DND-41 (cell line): Measurements from ENCODE around the gene OR1D5.

Experiments used
- ATAC-seq: fragments of 200-7000 bp; cut with Tn5 transposase; 3 replicates; pipeline ENCODE4 v1.9.1; 2021; ENCODE audit warnings: low read depth; ENCODE audit not compliant: insufficient read depth
- DNase-seq: peaks from one replicate; pipeline ENCODE4 v3.0.0-alpha.2; 2020
- H2AFZ ChIP-seq: 2 replicates; pipeline ENCODE4 v1.6.0; 2012; ENCODE audit warnings: low read depth, low read length
- H3K27ac ChIP-seq: 2 replicates; pipeline ENCODE4 v1.5.1; 2012; ENCODE audit warnings: low read length, inconsistent platforms
- H3K27me3 ChIP-seq: fragments of 200-600 bp; sonication (generic); 2 replicates; pipeline ENCODE4 v1.6.0; 2012; ENCODE audit warnings: low read length, mild to moderate bottlenecking, inconsistent platforms; ENCODE audit not compliant: insufficient read depth, poor library complexity
- H3K36me3 ChIP-seq: 2 replicates; pipeline ENCODE4 v1.5.1; 2012; ENCODE audit warnings: low read length, inconsistent platforms; ENCODE audit not compliant: insufficient read depth
- H3K4me1 ChIP-seq: 2 replicates; pipeline ENCODE4 v1.5.1; 2012; ENCODE audit warnings: mild to moderate bottlenecking, low read length; ENCODE audit not compliant: insufficient read depth
- H3K4me2 ChIP-seq: 2 replicates; pipeline ENCODE4 v1.6.0; 2012; ENCODE audit warnings: mild to moderate bottlenecking, moderate library complexity, low read length, inconsistent platforms; ENCODE audit not compliant: insufficient read depth
- H3K4me3 ChIP-seq, 2 experiments: fragments of 200-600 bp in 1 of 2; shearing (Covaris generic) in 1 of 2; 2 replicates each; pipeline ENCODE4 v1.5.1; 2012 to 2016; ENCODE audit warnings: inconsistent platforms in 2 of 2, low read length in 2 of 2, mild to moderate bottlenecking in 2 of 2, low read depth in 1 of 2, moderate library complexity in 1 of 2
- H3K79me2 ChIP-seq: 2 replicates; pipeline ENCODE4 v1.6.0; 2012; ENCODE audit warnings: low read length, inconsistent platforms; ENCODE audit not compliant: insufficient read depth
- H3K9ac ChIP-seq: 2 replicates; pipeline ENCODE4 v1.6.0; 2012; ENCODE audit warnings: low read depth, mild to moderate bottlenecking, inconsistent platforms, low read length, moderate library complexity
- H3K9me3 ChIP-seq: 2 replicates; pipeline ENCODE4 v1.5.1; 2012; ENCODE audit warnings: low read length, moderate library complexity, mild to moderate bottlenecking, inconsistent platforms; ENCODE audit not compliant: insufficient read depth, severe bottlenecking
- H4K20me1 ChIP-seq: 2 replicates; pipeline ENCODE4 v1.6.0; 2012; ENCODE audit warnings: low read length; ENCODE audit not compliant: insufficient read depth
- CTCF ChIP-seq: IDR thresholded peaks from 2 replicates; pipeline ENCODE4 v1.5.1; 2012; ENCODE audit warnings: borderline replicate concordance, low read length, moderate library complexity, mild to moderate bottlenecking; ENCODE audit not compliant: poor library complexity, severe bottlenecking; ENCODE audit errors: extremely low read depth
- EZH2 ChIP-seq: IDR thresholded peaks from 3 replicates; pipeline ENCODE4 v1.6.1; 2012; ENCODE audit warnings: borderline replicate concordance, low read depth, mild to moderate bottlenecking, moderate library complexity, low read length, inconsistent platforms; ENCODE audit not compliant: severe bottlenecking

The OR1D5 gene

DNA sequence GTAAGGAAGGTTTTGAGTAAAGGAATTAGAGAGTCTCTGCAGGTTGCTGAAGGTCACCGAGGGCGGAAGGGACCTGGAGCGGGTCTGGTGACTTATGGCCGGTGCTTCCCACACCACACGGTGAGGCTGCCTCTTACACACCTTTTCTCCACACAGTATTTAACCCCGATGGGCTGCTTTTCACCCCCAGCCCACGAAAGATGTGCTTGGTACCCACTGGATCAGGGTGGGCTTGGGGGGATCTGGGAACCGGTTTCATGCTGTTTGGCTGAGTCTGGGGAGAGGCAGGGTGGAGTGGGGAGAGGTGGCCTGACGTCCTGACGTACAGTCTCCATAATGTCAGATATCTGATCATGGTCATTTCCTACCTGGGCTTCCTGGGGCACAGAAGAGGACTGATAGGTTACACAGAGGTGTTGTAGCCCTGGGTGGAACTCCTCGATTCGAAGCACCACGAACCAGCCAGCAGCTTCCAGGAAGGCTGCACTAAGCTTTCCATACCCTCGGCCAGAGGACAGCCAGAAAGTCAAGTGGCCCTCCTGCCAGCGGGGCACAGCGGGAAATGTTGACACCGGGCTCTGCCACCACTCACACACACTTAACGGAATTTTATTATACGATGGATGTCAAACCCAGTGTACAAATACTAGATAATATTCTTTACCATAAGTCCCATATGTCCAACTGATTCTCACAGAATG, 34.0 kb downstream of the OR1D5 start:
- H3K27me3 ChIP-seq: no peaks in the 10 kb centered on the region
- no peak overlapping the region for H3K4me2 ChIP-seq
- no peak overlapping the region for H3K27ac ChIP-seq
- no peak for ATAC-seq
- no peak overlapping the region for H3K4me3 ChIP-seq
- H3K36me3 ChIP-seq: no peaks in the 10 kb centered on the region
- no peak for DNase-seq
- no peaks in the 10 kb centered on the region for H3K79me2 ChIP-seq
- H3K4me1 ChIP-seq: no peaks in the 10 kb centered on the region
- H3K9me3 ChIP-seq: no peaks in the 10 kb centered on the region
- H3K9ac ChIP-seq: no peak overlapping the region
- H2AFZ ChIP-seq: no peak overlapping the region
- no peaks in the 10 kb centered on the region for H4K20me1 ChIP-seq
- TF ChIP-seq CTCF (no peak), EZH2 (no peak)

- Histone ChIP-seq H3K27me3 (no peaks in the 10 kb centered on the region), H3K9me3 (no peaks in the 10 kb centered on the region), H4K20me1 (no peaks in the 10 kb centered on the region), H3K36me3 (no peaks in the 10 kb centered on the region), H3K4me3 (no peak overlapping the region), H2AFZ (no peak overlapping the region), H3K4me2 (no peak overlapping the region), H3K27ac (no peak overlapping the region), H3K79me2 (no peaks in the 10 kb centered on the region), H3K9ac (no peak overlapping the region), H3K4me1 (no peaks in the 10 kb centered on the region)
- no peak for DNase-seq
- ATAC-seq: no peak
- TF ChIP-seq CTCF (no peak), EZH2 (no peak)
These were observed 35.4 kb downstream of the OR1D5 start for GRCh38 chr17:3027786-3028532.

DNA sequence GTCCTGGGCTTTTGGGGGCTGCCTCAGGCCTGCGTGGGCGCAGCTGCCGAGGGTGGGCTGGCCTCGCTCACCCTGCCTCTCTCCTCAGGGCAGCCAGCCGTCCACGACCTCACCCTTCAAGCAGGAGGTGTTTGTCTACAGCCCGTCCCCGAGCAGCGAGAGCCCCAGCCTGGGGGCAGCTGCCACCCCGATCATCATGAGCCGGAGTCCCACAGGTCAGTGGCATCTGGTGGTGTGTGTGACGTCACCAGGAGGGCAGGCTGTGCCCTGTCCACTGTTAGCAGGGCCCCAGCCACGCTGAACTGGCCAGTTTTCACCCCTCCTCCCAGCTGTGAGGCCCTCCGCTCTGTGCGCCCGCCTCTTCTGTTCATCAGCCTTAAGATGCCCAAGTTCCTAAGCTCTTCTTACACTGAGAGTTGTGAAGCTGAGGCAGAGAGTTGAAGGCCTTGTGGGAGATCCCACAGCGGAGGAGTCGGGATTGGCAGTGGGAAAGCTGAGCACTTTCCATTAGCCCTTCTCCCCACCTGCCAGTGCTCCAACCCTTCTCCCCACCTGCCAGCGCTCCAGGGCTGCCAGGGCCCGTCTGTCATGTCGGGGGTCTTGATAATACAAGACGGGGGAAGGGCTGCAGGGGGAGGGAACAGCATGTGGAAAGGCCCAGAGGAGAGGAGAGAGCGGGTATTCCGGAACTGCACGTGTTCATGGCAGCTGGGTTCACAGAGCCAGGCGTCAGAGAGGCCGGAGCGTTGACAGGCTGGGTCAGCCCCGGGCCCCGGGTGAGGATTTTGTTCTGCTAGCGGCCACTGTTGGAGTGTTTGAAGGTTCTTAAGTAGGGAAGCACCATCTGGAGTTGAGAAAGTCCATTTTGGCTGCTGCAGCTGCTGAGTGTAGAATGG, 36.3 kb downstream of the OR1D5 start:
- ATAC-seq: no peak
- H3K27me3 ChIP-seq: no peaks in the 10 kb centered on the region
- H3K4me2 ChIP-seq: no peak overlapping the region
- no peaks in the 10 kb centered on the region for H4K20me1 ChIP-seq
- H3K9me3 ChIP-seq: no peaks in the 10 kb centered on the region
- no peak overlapping the region for H3K4me3 ChIP-seq
- no peaks in the 10 kb centered on the region for H3K4me1 ChIP-seq
- no peaks in the 10 kb centered on the region for H3K79me2 ChIP-seq
- no peak overlapping the region for H2AFZ ChIP-seq
- TF ChIP-seq CTCF (no peak), EZH2 (no peak)
- H3K36me3 ChIP-seq: no peaks in the 10 kb centered on the region
- no peak for DNase-seq
- H3K9ac ChIP-seq: no peak overlapping the region
- H3K27ac ChIP-seq: no peak overlapping the region
